ENCODE data around the gene HERC4. TPM values are rescaled to one million over a fixed set of nuclear protein-coding genes. Genes with fewer than 3 reads are reported as not detected.

Gene HERC4
- polyA plus RNA-seq, 1 donor from 2014 or later: 45.6 TPM

- no peaks in the 10 kb centered on the region for H3K79me2 ChIP-seq (replicated peaks; ENCODE audit: insufficient read depth, low read length)
- no peaks in the 10 kb centered on the region for H4K20me1 ChIP-seq (ENCODE audit: insufficient read depth)
- TF ChIP-seq SMC3 (conservative IDR thresholded peaks at IDR 0.05; ENCODE audit: poor library complexity): no peak
- TF ChIP-seq EP300 (conservative IDR thresholded peaks at IDR 0.05; ENCODE audit: poor library complexity, severe bottlenecking): no peak
- no peak for TF ChIP-seq POLR2AphosphoS5 (IDR thresholded peaks at IDR 0.05)
- TF ChIP-seq RAD21 (conservative IDR thresholded peaks at IDR 0.05): no peak
- no peak for TF ChIP-seq EZH2 (IDR thresholded peaks at IDR 0.05; ENCODE audit: borderline replicate concordance, insufficient read depth, low read length, poor library complexity, severe bottlenecking)
- TF ChIP-seq TAF1 (IDR thresholded peaks at IDR 0.05; ENCODE audit: low read depth): no peak
- no peak for TF ChIP-seq MXI1 (conservative IDR thresholded peaks at IDR 0.05; ENCODE audit: poor library complexity, severe bottlenecking)
- no peaks in the 10 kb centered on the region for H3K27me3 ChIP-seq (ENCODE audit: insufficient read depth, low read depth, low read length)
- H3K9ac ChIP-seq (ENCODE audit: low read length): no peak overlapping the region
- H3K4me2 ChIP-seq (ENCODE audit: low read length): no peak overlapping the region
- H3K9me3 ChIP-seq (ENCODE audit: low read length): peaks cover 10% of the 10 kb centered on the region
- H3F3A ChIP-seq (ENCODE audit: insufficient read depth, low read length, poor library complexity, severe bottlenecking): no peaks in the 10 kb centered on the region
- H3K4me3 ChIP-seq (ENCODE audit: low read length): no peak overlapping the region
- H3K36me3 ChIP-seq (ENCODE audit: insufficient read depth, low read length): no peaks in the 10 kb centered on the region
- no peaks in the 10 kb centered on the region for H3K9me2 ChIP-seq (ENCODE audit: insufficient read depth, low read length)
- H2AFZ ChIP-seq (ENCODE audit: low read depth, low read length): no peak overlapping the region
- H3K27ac ChIP-seq (ENCODE audit: low read length): no peak overlapping the region
Observed at GRCh38 chr10:68007356-68007755, 67.7 kb downstream of the HERC4 start.

GRCh38 chr10:68001539-68001938 lies 73.5 kb downstream of the HERC4 start:
- H3K36me3 ChIP-seq (ENCODE audit: insufficient read depth, low read length): no peaks in the 10 kb centered on the region
- no peaks in the 10 kb centered on the region for H4K20me1 ChIP-seq (ENCODE audit: insufficient read depth)
- no peak overlapping the region for H2AFZ ChIP-seq (ENCODE audit: low read depth, low read length)
- no peaks in the 10 kb centered on the region for H3F3A ChIP-seq (ENCODE audit: insufficient read depth, low read length, poor library complexity, severe bottlenecking)
- H3K27ac ChIP-seq (ENCODE audit: low read length): no peak overlapping the region
- H3K9ac ChIP-seq (ENCODE audit: low read length): no peak overlapping the region
- no peak overlapping the region for H3K4me3 ChIP-seq (ENCODE audit: low read length)
- no peaks in the 10 kb centered on the region for H3K9me2 ChIP-seq (ENCODE audit: insufficient read depth, low read length)
- H3K4me2 ChIP-seq (ENCODE audit: low read length): no peak overlapping the region
- H3K27me3 ChIP-seq (ENCODE audit: insufficient read depth, low read depth, low read length): no peaks in the 10 kb centered on the region
- H3K79me2 ChIP-seq (replicated peaks; ENCODE audit: insufficient read depth, low read length): no peaks in the 10 kb centered on the region
- no peak for TF ChIP-seq POLR2AphosphoS5 (IDR thresholded peaks at IDR 0.05)
- no peak for TF ChIP-seq EZH2 (IDR thresholded peaks at IDR 0.05; ENCODE audit: borderline replicate concordance, insufficient read depth, low read length, poor library complexity, severe bottlenecking)
- TF ChIP-seq MXI1 (conservative IDR thresholded peaks at IDR 0.05; ENCODE audit: poor library complexity, severe bottlenecking): no peak
- TF ChIP-seq SMC3 (conservative IDR thresholded peaks at IDR 0.05; ENCODE audit: poor library complexity): no peak
- no peak for TF ChIP-seq TAF1 (IDR thresholded peaks at IDR 0.05; ENCODE audit: low read depth)
- TF ChIP-seq REST (IDR thresholded peaks at IDR 0.05; ENCODE audit: borderline replicate concordance): no peak
- no peak for TF ChIP-seq CTCF (IDR thresholded peaks at IDR 0.05; ENCODE audit: poor library complexity, severe bottlenecking)
- no peak for TF ChIP-seq RAD21 (conservative IDR thresholded peaks at IDR 0.05)
- no peak for TF ChIP-seq EP300 (conservative IDR thresholded peaks at IDR 0.05; ENCODE audit: poor library complexity, severe bottlenecking)
- no peaks in the 10 kb centered on the region for H3K9me3 ChIP-seq (ENCODE audit: low read length)
